ENCODE measurements around the gene ZNF777.

Gene ZNF777

GRCh38 chr7:149475121-149476045, 14.5 kb upstream of the ZNF777 start:
- peaks cover 40% of the 10 kb centered on the region for H3K36me3 ChIP-seq (ENCODE audit: control insufficient read depth, insufficient read depth, low read length)
- DNase-seq (ENCODE audit: extremely low read depth, insufficient read length) = no peak
- H3K4me3 ChIP-seq (replicated peaks; ENCODE audit: low read depth, low read length) = no peak overlapping the region
- no peaks in the 10 kb centered on the region for H3K27me3 ChIP-seq (replicated peaks; ENCODE audit: control insufficient read depth, insufficient read depth, low read length)
- TF ChIP-seq CTCF (IDR thresholded peaks at IDR 0.05; ENCODE audit: insufficient read depth, low read length, poor library complexity, severe bottlenecking) = no peak

GRCh38 chr7:149474309-149475120, 13.7 kb upstream of the ZNF777 start:
- H3K4me3 ChIP-seq (replicated peaks; ENCODE audit: low read depth, low read length) = no peak overlapping the region
- no peaks in the 10 kb centered on the region for H3K27me3 ChIP-seq (replicated peaks; ENCODE audit: control insufficient read depth, insufficient read depth, low read length)
- peaks cover 35% of the 10 kb centered on the region for H3K36me3 ChIP-seq (ENCODE audit: control insufficient read depth, insufficient read depth, low read length)
- DNase-seq (ENCODE audit: extremely low read depth, insufficient read length) = no peak
- no peak for TF ChIP-seq CTCF (IDR thresholded peaks at IDR 0.05; ENCODE audit: insufficient read depth, low read length, poor library complexity, severe bottlenecking)

GRCh38 chr7:149473251-149473650, 12.4 kb upstream of the ZNF777 start:
- DNase-seq (ENCODE audit: extremely low read depth, insufficient read length) = no peak
- Histone ChIP-seq H3K36me3 (ENCODE audit: control insufficient read depth, insufficient read depth, low read length) (peaks cover 34% of the 10 kb centered on the region), H3K27me3 (replicated peaks; ENCODE audit: control insufficient read depth, insufficient read depth, low read length) (no peaks in the 10 kb centered on the region), H3K4me3 (replicated peaks; ENCODE audit: low read depth, low read length) (no peak overlapping the region)
- TF ChIP-seq CTCF (IDR thresholded peaks at IDR 0.05; ENCODE audit: insufficient read depth, low read length, poor library complexity, severe bottlenecking) = no peak

GRCh38 chr7:149471289-149471953, 10.6 kb upstream of the ZNF777 start:
- DNase-seq (ENCODE audit: extremely low read depth, insufficient read length) = no peak
- Histone ChIP-seq H3K4me3 (replicated peaks; ENCODE audit: low read depth, low read length) (no peak overlapping the region), H3K36me3 (ENCODE audit: control insufficient read depth, insufficient read depth, low read length) (peaks cover 19% of the 10 kb centered on the region), H3K27me3 (replicated peaks; ENCODE audit: control insufficient read depth, insufficient read depth, low read length) (no peaks in the 10 kb centered on the region)
- TF ChIP-seq CTCF (IDR thresholded peaks at IDR 0.05; ENCODE audit: insufficient read depth, low read length, poor library complexity, severe bottlenecking) = no peak

- Histone ChIP-seq H3K36me3 (ENCODE audit: control insufficient read depth, insufficient read depth, low read length) (peaks cover 10% of the 10 kb centered on the region), H3K27me3 (replicated peaks; ENCODE audit: control insufficient read depth, insufficient read depth, low read length) (no peaks in the 10 kb centered on the region), H3K4me3 (replicated peaks; ENCODE audit: low read depth, low read length) (no peak overlapping the region)
- DNase-seq (ENCODE audit: extremely low read depth, insufficient read length) = no peak
- TF ChIP-seq CTCF (IDR thresholded peaks at IDR 0.05; ENCODE audit: insufficient read depth, low read length, poor library complexity, severe bottlenecking) = no peak
Observed at GRCh38 chr7:149469806-149470205, 8.9 kb upstream of the ZNF777 start.

Data from GM06990 (cell line).